Measurements from ENCODE around the gene PPME1.

Gene PPME1

DNA sequence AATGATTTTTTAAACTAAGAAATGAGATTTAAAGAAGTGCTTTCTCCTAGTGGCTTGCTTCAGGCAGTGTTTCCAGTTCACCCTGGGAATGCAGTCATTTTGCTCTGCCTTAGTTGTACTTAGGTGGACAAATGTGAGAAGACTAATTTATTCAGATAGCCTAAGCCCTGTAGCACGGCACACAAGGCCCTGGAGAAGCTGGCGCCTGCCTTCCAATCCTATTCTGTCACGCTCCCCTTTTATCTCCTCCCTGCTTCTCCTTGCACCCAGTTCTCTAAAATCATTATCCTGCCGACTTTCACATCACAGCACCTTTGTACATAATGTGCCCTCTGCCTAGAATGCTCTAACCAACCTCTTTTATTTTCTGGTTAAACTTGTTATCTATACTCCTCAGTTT, 64.0 kb downstream of the PPME1 start:
- Histone ChIP-seq H3K4me1 (ENCODE audit: control insufficient read depth, insufficient read depth, low read length) (no peaks in the 10 kb centered on the region), H3K27ac (ENCODE audit: extremely low read depth, low read depth, low read length) (no peak overlapping the region), H3K4me3 (ENCODE audit: low read depth, low read length) (no peak overlapping the region), H3K36me3 (ENCODE audit: control insufficient read depth in 2 of 2, insufficient read depth in 1 of 2, low read length in 2 of 2) (peaks cover 10 to 70% of the 10 kb centered on the region in 2 experiments), H3K9me3 (ENCODE audit: control insufficient read depth, insufficient read depth, low read depth, low read length) (no peaks in the 10 kb centered on the region)
- CTCF ChIA-PET, result no interaction called here
- TF ChIP-seq ZNF266 (tag by site-specific recombination; IDR thresholded peaks at IDR 0.05; ENCODE audit: low read depth) (no peak), BCL11A (tag by site-specific recombination; IDR thresholded peaks at IDR 0.05; ENCODE audit: low read depth) (no peak), ZNF707 (tag by site-specific recombination; IDR thresholded peaks at IDR 0.05) (no peak), ZFP3 (tag by site-specific recombination; IDR thresholded peaks at IDR 0.05; ENCODE audit: low read depth) (no peak), ZNF114 (tag by site-specific recombination; IDR thresholded peaks at IDR 0.05) (no peak), REPIN1 (tag by site-specific recombination; IDR thresholded peaks at IDR 0.05; ENCODE audit: low read depth) (no peak), ZNF202 (tag by site-specific recombination; IDR thresholded peaks at IDR 0.05; ENCODE audit: borderline replicate concordance) (no peak), ZNF777 (tag by site-specific recombination; IDR thresholded peaks at IDR 0.05; ENCODE audit: borderline replicate concordance) (no peak), TRIM28 (IDR thresholded peaks at IDR 0.05; ENCODE audit: borderline replicate concordance, low read length) (no peak), ZBTB1 (tag by site-specific recombination; IDR thresholded peaks at IDR 0.05) (no peak), ZNF596 (tag by site-specific recombination; IDR thresholded peaks at IDR 0.05) (no peak), ZNF23 (tag by site-specific recombination; IDR thresholded peaks at IDR 0.05; ENCODE audit: borderline replicate concordance) (no peak), MZF1 (tag by site-specific recombination; IDR thresholded peaks at IDR 0.05; ENCODE audit: borderline replicate concordance) (no peak), GLI4 (tag by site-specific recombination; IDR thresholded peaks at IDR 0.05) (no peak), ZNF747 (tag by site-specific recombination; IDR thresholded peaks at IDR 0.05) (no peak), ZNF292 (tag by site-specific recombination; IDR thresholded peaks at IDR 0.05; ENCODE audit: borderline replicate concordance, low read depth) (no peak)
- TF ChIP-seq, protein P1, sequence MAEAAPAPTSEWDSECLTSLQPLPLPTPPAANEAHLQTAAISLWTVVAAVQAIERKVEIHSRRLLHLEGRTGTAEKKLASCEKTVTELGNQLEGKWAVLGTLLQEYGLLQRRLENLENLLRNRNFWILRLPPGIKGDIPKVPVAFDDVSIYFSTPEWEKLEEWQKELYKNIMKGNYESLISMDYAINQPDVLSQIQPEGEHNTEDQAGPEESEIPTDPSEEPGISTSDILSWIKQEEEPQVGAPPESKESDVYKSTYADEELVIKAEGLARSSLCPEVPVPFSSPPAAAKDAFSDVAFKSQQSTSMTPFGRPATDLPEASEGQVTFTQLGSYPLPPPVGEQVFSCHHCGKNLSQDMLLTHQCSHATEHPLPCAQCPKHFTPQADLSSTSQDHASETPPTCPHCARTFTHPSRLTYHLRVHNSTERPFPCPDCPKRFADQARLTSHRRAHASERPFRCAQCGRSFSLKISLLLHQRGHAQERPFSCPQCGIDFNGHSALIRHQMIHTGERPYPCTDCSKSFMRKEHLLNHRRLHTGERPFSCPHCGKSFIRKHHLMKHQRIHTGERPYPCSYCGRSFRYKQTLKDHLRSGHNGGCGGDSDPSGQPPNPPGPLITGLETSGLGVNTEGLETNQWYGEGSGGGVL (tag by site-specific recombination; IDR thresholded peaks at IDR 0.05), result no peak
- TF ChIP-seq, protein P2, sequence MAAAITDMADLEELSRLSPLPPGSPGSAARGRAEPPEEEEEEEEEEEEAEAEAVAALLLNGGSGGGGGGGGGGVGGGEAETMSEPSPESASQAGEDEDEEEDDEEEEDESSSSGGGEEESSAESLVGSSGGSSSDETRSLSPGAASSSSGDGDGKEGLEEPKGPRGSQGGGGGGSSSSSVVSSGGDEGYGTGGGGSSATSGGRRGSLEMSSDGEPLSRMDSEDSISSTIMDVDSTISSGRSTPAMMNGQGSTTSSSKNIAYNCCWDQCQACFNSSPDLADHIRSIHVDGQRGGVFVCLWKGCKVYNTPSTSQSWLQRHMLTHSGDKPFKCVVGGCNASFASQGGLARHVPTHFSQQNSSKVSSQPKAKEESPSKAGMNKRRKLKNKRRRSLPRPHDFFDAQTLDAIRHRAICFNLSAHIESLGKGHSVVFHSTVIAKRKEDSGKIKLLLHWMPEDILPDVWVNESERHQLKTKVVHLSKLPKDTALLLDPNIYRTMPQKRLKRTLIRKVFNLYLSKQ (tag by site-specific recombination; IDR thresholded peaks at IDR 0.05; ENCODE audit: borderline replicate concordance), result no peak
- TF ChIP-seq, protein P3, sequence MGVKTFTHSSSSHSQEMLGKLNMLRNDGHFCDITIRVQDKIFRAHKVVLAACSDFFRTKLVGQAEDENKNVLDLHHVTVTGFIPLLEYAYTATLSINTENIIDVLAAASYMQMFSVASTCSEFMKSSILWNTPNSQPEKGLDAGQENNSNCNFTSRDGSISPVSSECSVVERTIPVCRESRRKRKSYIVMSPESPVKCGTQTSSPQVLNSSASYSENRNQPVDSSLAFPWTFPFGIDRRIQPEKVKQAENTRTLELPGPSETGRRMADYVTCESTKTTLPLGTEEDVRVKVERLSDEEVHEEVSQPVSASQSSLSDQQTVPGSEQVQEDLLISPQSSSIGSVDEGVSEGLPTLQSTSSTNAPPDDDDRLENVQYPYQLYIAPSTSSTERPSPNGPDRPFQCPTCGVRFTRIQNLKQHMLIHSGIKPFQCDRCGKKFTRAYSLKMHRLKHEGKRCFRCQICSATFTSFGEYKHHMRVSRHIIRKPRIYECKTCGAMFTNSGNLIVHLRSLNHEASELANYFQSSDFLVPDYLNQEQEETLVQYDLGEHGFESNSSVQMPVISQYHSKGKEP (tag by site-specific recombination; IDR thresholded peaks at IDR 0.05), result no peak
- TF ChIP-seq, protein P4, sequence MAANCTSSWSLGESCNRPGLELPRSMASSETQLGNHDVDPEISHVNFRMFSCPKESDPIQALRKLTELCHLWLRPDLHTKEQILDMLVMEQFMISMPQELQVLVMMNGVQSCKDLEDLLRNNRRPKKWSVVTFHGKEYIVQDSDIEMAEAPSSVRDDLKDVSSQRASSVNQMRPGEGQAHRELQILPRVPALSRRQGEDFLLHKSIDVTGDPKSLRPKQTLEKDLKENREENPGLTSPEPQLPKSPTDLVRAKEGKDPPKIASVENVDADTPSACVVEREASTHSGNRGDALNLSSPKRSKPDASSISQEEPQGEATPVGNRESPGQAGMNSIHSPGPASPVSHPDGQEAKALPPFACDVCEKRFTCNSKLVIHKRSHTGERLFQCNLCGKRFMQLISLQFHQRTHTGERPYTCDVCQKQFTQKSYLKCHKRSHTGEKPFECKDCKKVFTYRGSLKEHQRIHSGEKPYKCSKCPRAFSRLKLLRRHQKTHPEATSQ (tag by site-specific recombination; IDR thresholded peaks at IDR 0.05), result no peak
- POLR2A ChIA-PET, result no interaction called here

DNA sequence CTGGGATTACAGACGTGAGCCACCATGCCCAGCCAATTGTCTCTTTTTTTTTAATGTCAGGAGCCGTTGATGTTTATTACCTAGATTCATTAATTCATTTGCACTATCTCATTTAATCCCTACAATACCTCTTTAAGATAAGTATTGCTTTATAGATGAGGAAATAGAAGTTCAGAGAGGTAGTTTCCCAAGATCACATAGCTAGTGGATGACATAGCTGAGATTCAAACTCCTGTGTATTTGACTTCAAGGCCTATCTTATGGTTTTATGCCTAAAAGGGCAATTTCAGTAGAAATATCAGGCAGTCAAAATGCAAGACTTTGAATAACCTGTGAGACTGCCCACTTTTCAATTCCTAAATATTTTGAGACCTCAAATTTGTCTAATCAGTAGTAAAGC, 66.5 kb downstream of the PPME1 start:
- TF ChIP-seq ZNF548 (tag by site-specific recombination; IDR thresholded peaks at IDR 0.05) (no peak), ZNF664 (tag by site-specific recombination; IDR thresholded peaks at IDR 0.05) (no peak), ZNF155 (tag by site-specific recombination; IDR thresholded peaks at IDR 0.05) (no peak)
- H3K4me1 ChIP-seq (ENCODE audit: control insufficient read depth, insufficient read depth, low read length), result no peaks in the 10 kb centered on the region
- no peak overlapping the region for H3K27ac ChIP-seq (ENCODE audit: extremely low read depth, low read depth, low read length)
- POLR2A ChIA-PET, result no interaction called here
- peaks cover 10 to 61% of the 10 kb centered on the region in 2 experiments for H3K36me3 ChIP-seq (ENCODE audit: control insufficient read depth in 2 of 2, insufficient read depth in 1 of 2, low read length in 2 of 2)
- no peaks in the 10 kb centered on the region for H3K9me3 ChIP-seq (ENCODE audit: control insufficient read depth, insufficient read depth, low read depth, low read length)
- H3K4me3 ChIP-seq (ENCODE audit: low read depth, low read length), result no peak overlapping the region
- CTCF ChIA-PET, result no interaction called here
